ENCODE data around the gene INPP5K.

DNA sequence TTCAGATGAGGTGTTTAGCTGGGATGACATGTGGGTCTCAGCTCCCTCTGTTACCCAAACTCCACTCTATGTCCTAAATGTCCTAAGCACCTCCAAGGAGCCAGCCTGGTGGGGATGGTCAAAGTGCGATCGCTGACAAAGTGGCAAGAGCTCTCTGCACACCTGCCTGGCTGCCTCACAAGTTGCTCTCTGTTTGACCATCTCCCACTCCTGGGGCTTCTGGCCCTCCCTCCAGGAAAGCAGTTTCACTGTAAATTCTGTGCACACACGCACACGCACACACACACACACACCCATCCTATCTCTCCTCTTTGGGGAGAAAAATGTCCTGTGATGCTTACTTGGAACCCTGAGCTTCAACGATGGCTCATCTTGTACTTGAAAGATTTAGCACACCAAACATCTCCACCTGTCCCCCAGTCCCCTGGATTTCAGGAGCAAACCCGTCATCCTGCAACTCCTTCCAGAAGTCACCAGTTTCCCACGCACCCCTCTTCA is 44.5 kb upstream of the INPP5K start:
- TF ChIP-seq, protein P1, sequence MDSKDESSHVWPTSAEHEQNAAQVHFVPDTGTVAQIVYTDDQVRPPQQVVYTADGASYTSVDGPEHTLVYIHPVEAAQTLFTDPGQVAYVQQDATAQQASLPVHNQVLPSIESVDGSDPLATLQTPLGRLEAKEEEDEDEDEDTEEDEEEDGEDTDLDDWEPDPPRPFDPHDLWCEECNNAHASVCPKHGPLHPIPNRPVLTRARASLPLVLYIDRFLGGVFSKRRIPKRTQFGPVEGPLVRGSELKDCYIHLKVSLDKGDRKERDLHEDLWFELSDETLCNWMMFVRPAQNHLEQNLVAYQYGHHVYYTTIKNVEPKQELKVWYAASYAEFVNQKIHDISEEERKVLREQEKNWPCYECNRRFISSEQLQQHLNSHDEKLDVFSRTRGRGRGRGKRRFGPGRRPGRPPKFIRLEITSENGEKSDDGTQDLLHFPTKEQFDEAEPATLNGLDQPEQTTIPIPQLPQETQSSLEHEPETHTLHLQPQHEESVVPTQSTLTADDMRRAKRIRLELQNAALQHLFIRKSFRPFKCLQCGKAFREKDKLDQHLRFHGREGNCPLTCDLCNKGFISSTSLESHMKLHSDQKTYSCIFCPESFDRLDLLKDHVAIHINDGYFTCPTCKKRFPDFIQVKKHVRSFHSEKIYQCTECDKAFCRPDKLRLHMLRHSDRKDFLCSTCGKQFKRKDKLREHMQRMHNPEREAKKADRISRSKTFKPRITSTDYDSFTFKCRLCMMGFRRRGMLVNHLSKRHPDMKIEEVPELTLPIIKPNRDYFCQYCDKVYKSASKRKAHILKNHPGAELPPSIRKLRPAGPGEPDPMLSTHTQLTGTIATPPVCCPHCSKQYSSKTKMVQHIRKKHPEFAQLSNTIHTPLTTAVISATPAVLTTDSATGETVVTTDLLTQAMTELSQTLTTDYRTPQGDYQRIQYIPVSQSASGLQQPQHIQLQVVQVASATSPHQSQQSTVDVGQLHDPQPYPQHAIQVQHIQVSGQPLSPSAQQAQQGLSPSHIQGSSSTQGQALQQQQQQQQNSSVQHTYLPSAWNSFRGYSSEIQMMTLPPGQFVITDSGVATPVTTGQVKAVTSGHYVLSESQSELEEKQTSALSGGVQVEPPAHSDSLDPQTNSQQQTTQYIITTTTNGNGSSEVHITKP (tag by site-specific recombination; IDR thresholded peaks at IDR 0.05) = no peak
- TF ChIP-seq ZNF266 (tag by site-specific recombination; IDR thresholded peaks at IDR 0.05; ENCODE audit: low read depth) (no peak), ZBTB1 (tag by site-specific recombination; IDR thresholded peaks at IDR 0.05) (no peak), SP2 (tag by site-specific recombination; IDR thresholded peaks at IDR 0.05) (no peak), ZFP41 (tag by site-specific recombination; IDR thresholded peaks at IDR 0.05; ENCODE audit: borderline replicate concordance) (no peak), ZNF133 (tag by site-specific recombination; IDR thresholded peaks at IDR 0.05) (no peak), WT1 (tag by site-specific recombination; IDR thresholded peaks at IDR 0.05) (no peak)
- TF ChIP-seq, protein P2, sequence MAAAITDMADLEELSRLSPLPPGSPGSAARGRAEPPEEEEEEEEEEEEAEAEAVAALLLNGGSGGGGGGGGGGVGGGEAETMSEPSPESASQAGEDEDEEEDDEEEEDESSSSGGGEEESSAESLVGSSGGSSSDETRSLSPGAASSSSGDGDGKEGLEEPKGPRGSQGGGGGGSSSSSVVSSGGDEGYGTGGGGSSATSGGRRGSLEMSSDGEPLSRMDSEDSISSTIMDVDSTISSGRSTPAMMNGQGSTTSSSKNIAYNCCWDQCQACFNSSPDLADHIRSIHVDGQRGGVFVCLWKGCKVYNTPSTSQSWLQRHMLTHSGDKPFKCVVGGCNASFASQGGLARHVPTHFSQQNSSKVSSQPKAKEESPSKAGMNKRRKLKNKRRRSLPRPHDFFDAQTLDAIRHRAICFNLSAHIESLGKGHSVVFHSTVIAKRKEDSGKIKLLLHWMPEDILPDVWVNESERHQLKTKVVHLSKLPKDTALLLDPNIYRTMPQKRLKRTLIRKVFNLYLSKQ (tag by site-specific recombination; IDR thresholded peaks at IDR 0.05; ENCODE audit: borderline replicate concordance) = no peak
- TF ChIP-seq, protein P3, sequence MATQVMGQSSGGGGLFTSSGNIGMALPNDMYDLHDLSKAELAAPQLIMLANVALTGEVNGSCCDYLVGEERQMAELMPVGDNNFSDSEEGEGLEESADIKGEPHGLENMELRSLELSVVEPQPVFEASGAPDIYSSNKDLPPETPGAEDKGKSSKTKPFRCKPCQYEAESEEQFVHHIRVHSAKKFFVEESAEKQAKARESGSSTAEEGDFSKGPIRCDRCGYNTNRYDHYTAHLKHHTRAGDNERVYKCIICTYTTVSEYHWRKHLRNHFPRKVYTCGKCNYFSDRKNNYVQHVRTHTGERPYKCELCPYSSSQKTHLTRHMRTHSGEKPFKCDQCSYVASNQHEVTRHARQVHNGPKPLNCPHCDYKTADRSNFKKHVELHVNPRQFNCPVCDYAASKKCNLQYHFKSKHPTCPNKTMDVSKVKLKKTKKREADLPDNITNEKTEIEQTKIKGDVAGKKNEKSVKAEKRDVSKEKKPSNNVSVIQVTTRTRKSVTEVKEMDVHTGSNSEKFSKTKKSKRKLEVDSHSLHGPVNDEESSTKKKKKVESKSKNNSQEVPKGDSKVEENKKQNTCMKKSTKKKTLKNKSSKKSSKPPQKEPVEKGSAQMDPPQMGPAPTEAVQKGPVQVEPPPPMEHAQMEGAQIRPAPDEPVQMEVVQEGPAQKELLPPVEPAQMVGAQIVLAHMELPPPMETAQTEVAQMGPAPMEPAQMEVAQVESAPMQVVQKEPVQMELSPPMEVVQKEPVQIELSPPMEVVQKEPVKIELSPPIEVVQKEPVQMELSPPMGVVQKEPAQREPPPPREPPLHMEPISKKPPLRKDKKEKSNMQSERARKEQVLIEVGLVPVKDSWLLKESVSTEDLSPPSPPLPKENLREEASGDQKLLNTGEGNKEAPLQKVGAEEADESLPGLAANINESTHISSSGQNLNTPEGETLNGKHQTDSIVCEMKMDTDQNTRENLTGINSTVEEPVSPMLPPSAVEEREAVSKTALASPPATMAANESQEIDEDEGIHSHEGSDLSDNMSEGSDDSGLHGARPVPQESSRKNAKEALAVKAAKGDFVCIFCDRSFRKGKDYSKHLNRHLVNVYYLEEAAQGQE (tag by site-specific recombination; IDR thresholded peaks at IDR 0.05) = no peak
- TF ChIP-seq, protein P4, sequence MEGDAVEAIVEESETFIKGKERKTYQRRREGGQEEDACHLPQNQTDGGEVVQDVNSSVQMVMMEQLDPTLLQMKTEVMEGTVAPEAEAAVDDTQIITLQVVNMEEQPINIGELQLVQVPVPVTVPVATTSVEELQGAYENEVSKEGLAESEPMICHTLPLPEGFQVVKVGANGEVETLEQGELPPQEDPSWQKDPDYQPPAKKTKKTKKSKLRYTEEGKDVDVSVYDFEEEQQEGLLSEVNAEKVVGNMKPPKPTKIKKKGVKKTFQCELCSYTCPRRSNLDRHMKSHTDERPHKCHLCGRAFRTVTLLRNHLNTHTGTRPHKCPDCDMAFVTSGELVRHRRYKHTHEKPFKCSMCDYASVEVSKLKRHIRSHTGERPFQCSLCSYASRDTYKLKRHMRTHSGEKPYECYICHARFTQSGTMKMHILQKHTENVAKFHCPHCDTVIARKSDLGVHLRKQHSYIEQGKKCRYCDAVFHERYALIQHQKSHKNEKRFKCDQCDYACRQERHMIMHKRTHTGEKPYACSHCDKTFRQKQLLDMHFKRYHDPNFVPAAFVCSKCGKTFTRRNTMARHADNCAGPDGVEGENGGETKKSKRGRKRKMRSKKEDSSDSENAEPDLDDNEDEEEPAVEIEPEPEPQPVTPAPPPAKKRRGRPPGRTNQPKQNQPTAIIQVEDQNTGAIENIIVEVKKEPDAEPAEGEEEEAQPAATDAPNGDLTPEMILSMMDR (tag by site-specific recombination; IDR thresholded peaks at IDR 0.05) = no peak
- TF ChIP-seq, protein P5, sequence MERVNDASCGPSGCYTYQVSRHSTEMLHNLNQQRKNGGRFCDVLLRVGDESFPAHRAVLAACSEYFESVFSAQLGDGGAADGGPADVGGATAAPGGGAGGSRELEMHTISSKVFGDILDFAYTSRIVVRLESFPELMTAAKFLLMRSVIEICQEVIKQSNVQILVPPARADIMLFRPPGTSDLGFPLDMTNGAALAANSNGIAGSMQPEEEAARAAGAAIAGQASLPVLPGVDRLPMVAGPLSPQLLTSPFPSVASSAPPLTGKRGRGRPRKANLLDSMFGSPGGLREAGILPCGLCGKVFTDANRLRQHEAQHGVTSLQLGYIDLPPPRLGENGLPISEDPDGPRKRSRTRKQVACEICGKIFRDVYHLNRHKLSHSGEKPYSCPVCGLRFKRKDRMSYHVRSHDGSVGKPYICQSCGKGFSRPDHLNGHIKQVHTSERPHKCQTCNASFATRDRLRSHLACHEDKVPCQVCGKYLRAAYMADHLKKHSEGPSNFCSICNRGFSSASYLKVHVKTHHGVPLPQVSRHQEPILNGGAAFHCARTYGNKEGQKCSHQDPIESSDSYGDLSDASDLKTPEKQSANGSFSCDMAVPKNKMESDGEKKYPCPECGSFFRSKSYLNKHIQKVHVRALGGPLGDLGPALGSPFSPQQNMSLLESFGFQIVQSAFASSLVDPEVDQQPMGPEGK (tag by site-specific recombination; IDR thresholded peaks at IDR 0.05) = no peak

Measured in HEK293 (cell line).